AG09319 (cell line): Measurements from ENCODE around the gene DNAH17.

Experiments used
- DNase-seq: peaks from one replicate; pipeline ENCODE4 v3.0.0-alpha.2; 2010; ENCODE audit warnings: low read depth; ENCODE audit errors: extremely low read depth
- TF ChIP-seq, protein P1 (sequence below): IDR thresholded peaks from 2 replicates; pipeline ENCODE4 v1.5.1; 2011; ENCODE audit warnings: low read depth, mild to moderate bottlenecking, inconsistent platforms, low read length, moderate library complexity

The DNAH17 gene

DNA sequence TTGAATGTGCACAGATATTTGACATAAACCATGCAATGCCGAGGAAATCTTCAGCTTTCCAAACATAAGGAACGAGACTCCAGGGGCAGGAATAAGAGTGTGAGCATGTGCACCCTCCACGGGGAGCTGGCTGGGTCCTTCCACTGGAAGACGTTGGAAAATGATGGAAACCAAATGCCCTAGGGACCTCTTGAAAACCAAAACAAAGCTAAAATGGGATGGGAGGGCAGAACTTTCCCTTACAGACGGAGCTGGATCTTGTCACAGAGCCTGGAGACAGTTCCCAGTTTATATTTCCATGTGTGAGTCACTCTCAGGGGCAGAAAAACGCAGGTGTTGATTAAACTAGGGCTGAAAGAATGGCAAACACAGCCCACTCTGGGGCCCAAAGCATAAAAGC is 34.4 kb upstream of the DNAH17 start:
- no peak for DNase-seq

DNA sequence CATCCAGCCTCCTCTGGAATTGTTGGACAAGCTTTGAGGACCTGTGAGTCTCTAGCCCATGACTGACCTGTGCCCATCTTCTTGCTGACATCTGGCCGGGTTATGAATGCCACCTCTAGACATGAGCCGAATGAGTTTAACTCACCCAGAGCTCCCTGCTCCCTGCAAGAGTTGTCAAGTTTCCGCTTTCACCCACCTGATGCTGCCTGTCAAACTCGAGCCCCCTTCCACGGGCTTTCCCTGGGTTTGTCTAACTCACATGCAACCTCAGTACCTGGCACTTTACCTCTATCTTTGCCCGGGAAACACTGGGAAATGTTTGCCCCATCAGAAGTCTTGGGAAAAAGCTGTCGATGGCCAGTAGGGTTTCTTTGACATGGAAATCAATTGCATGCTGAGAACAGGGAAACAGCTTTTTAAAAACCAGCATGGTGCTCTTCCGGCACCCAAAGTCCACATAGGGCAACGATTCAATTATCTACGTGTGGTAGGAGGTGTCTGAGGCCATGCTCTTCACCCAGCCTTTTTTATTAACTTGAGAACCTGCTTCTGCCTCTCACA is 33.8 kb upstream of the DNAH17 start:
- no peak for DNase-seq
- TF ChIP-seq, protein P1, sequence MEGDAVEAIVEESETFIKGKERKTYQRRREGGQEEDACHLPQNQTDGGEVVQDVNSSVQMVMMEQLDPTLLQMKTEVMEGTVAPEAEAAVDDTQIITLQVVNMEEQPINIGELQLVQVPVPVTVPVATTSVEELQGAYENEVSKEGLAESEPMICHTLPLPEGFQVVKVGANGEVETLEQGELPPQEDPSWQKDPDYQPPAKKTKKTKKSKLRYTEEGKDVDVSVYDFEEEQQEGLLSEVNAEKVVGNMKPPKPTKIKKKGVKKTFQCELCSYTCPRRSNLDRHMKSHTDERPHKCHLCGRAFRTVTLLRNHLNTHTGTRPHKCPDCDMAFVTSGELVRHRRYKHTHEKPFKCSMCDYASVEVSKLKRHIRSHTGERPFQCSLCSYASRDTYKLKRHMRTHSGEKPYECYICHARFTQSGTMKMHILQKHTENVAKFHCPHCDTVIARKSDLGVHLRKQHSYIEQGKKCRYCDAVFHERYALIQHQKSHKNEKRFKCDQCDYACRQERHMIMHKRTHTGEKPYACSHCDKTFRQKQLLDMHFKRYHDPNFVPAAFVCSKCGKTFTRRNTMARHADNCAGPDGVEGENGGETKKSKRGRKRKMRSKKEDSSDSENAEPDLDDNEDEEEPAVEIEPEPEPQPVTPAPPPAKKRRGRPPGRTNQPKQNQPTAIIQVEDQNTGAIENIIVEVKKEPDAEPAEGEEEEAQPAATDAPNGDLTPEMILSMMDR: no peak

More for the DNA sequence above, 34.4 kb upstream of the DNAH17 start:
- TF ChIP-seq, protein P1: no peak

DNA sequence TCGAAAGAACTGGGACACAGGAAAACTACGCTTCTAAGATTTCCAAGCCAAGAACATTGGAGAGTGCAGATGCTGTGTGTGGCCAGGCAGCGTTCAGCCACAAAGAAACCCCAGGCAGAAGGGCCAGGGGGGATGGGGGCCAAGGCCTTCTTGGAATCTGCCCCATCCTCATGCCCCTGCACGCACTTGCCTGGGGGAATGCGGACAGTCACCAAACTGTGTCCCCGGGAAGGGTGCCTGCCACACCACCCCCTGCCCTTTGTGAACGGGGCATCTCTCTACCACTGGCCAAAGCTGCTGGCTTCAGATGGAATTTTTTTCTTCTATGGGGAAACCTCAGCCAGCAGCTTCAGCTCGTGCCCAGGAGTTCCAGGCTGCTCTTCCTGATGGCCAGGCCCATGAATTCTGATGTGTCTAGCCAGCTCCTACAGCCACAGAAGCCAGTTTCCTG is 32.0 kb upstream of the DNAH17 start:
- no peak for DNase-seq
- TF ChIP-seq, protein P1: no peak

DNA sequence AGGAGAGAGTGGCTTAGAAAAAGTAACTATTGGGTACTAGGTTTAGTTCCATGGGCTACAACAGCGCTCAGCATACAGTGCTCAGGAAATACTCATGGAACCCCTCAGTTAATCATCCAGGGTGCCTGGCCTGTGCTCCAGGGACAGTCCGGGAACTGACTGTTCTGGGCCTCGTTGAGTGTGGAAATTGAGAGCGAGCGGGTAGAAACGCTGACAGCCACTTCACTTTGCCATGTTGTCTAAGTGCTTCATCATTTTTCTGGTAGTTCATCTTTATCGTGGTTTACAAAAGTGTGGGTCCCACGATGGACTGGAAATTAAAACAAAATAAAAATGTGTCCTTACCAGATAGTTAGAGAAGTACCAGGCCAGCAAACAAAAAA is 31.6 kb upstream of the DNAH17 start:
- TF ChIP-seq, protein P1: no peak
- no peak for DNase-seq

DNA sequence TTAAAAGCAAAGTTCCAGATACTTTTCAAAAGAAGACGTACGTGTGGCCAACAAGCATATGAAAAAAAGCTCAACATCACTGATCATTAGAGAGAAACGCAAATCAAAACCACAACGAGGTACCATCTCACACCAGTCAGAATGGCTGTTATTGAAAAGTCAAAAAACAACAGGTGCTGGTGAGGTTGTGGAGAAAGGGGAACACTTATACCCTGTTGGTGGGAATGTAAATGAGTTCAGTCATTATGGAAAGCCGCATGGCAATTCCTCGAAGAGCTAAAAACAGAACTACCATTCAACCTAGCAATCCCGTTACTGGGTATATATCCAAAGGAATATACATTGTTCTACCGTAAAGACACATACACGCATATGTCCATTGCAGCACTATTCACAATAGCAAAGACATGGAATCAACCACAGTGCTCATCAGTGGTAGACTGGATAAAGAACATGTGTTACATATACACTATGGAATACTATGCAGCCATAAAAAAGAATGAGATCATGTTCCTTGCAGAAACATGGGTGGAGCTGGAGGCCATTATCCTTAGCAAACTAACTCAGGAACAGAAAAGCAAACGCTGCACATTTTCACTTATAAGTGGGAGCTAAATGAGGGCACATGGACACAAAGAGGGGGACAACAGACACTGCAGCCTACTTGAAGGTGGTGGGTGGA is 31.1 kb upstream of the DNAH17 start:
- no peak for DNase-seq
- TF ChIP-seq, protein P1: no peak

DNA sequence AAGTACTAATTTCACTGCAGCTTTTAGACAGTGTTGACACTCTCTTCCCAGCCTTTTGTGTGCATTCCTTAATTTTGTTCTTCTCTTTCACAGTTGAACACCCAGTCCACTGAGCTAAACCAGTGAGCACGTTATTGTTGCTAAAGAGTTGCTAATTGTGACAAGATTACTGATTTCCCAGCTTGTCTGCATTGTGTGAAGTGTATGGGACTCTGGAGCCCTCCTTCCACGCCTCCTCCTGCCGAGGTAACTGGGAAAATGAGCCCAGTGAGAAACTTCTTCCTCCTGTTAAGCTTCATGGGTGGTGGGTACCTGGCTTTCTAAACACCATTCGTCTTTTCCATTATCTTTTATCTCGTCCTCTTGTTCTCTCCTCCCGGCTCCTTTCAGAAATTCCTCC is 29.8 kb upstream of the DNAH17 start:
- TF ChIP-seq, protein P1: no peak
- no peak for DNase-seq

DNA sequence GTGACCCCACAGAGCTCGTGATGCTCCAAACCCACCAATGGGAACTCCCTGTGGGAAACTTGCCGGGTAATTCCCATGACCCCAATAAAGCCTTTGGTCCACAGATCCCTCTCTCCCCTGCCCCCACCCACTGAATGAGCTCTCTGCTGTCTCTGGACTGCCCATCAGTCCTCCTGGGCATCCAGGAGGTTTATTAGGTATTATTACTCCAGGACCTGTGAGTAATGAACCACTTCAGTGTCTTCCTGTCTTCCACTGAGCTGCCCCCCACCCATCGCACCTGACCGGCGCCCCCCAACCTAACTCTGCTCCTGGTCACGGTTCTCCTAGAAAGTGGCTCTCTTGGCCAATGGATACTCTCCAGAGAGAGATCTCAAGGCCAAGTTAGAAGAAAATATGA is 28.7 kb upstream of the DNAH17 start:
- DNase-seq: no peak
- TF ChIP-seq, protein P1: no peak
